Ascending aorta (tissue), 2 donors: ENCODE measurements around the gene RBM19. TPM values are rescaled to one million over a fixed set of nuclear protein-coding genes. Genes with fewer than 3 reads are reported as not detected.

Experiments used
- DNase-seq, 2 donors: peaks; one replicate each; pipeline ENCODE4 v3.0.0-alpha.2; 2019; ENCODE audit warnings: low spot score in 2 of 2
- H3K27ac ChIP-seq, 2 donors: fragments of 200-600 bp; sonication (generic); one replicate each; pipeline ENCODE4 v1.5.1; 2016 to 2017; ENCODE audit warnings: mild to moderate bottlenecking in 1 of 2
- H3K27me3 ChIP-seq: fragments of 200-600 bp; sonication (generic); one replicate; pipeline ENCODE4 v1.5.1; 2017
- H3K36me3 ChIP-seq, 2 donors: fragments of 200-600 bp; sonication (generic); one replicate each; pipeline ENCODE4 v1.5.1; 2016
- H3K4me1 ChIP-seq, 2 donors: fragments of 200-600 bp; sonication (generic); one replicate each; pipeline ENCODE4 v1.5.1; 2016 to 2017; ENCODE audit warnings: mild to moderate bottlenecking in 1 of 2
- H3K4me3 ChIP-seq, 2 donors: fragments of 200-600 bp; sonication (generic); one replicate each; pipeline ENCODE4 v1.5.1; 2016 to 2017; ENCODE audit warnings: mild to moderate bottlenecking in 1 of 2
- H3K9me3 ChIP-seq, 2 donors: fragments of 200-600 bp; sonication (generic); one replicate each; pipeline ENCODE4 v1.5.1; 2016
- intact Hi-C: fragments of 100-400 bp; cut with DNase I; formaldehyde crosslinking; loops from one replicate; pipeline ENCODE4 v1.15.1; 2023
- total RNA-seq: library from RNA; depleted of rRNA; stranded (reverse); fragments of >200 nt; gene quantifications from one replicate; pipeline ENCODE4 v1.1.0, GENCODE V29; 2016
- TF ChIP-seq, protein P1 (sequence below), 3 experiments: fragments of 200-600 bp in 2 of 3; fragments of 450-650 bp in 1 of 3; sonication (generic) in 2 of 3; IDR thresholded peaks; one replicate each; pipeline ENCODE4 v1.5.1; 2016 to 2019; ENCODE audit warnings: antibody characterized with exemption in 3 of 3, mild to moderate bottlenecking in 1 of 3, moderate library complexity in 1 of 3

RBM19 gene
- total RNA-seq, 1 donor from 2014 or later = 22.8 TPM

DNA sequence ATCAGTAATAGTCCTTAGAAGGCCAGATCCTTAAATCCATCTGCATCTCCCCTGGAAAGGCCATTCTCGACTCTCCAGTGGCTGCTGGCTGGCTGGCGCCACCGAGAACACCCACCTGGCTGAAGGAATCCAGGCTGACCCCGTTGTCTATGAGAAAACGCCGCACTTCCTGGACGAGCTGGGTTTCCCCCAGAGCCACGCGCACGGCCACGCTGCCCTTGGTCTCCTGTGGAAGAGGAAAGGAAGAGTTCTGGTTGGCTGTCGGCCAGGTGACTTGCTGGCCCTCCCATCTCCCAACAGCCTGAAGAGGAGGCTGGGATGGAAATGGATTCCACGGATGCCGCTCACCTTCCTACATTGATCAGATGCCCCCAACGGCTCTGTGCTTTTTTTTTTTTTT, 23.9 kb downstream of the RBM19 start:
- Histone ChIP-seq H3K27me3 (no peaks in the 10 kb centered on the region), H3K4me3 (no peak overlapping the region), H3K36me3 (peaks cover 74 to 89% of the 10 kb centered on the region in 2 donors), H3K4me1 (no peaks in the 10 kb centered on the region), H3K9me3 (no peaks in the 10 kb centered on the region), H3K27ac (no peak overlapping the region)
- TF ChIP-seq, protein P1, sequence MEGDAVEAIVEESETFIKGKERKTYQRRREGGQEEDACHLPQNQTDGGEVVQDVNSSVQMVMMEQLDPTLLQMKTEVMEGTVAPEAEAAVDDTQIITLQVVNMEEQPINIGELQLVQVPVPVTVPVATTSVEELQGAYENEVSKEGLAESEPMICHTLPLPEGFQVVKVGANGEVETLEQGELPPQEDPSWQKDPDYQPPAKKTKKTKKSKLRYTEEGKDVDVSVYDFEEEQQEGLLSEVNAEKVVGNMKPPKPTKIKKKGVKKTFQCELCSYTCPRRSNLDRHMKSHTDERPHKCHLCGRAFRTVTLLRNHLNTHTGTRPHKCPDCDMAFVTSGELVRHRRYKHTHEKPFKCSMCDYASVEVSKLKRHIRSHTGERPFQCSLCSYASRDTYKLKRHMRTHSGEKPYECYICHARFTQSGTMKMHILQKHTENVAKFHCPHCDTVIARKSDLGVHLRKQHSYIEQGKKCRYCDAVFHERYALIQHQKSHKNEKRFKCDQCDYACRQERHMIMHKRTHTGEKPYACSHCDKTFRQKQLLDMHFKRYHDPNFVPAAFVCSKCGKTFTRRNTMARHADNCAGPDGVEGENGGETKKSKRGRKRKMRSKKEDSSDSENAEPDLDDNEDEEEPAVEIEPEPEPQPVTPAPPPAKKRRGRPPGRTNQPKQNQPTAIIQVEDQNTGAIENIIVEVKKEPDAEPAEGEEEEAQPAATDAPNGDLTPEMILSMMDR (IDR thresholded peaks at IDR 0.05) = no peak
- no peak for DNase-seq
- intact Hi-C loops = no loop called here

- no peak for DNase-seq
- peaks cover 75 to 91% of the 10 kb centered on the region in 2 donors for H3K36me3 ChIP-seq
- no peak overlapping the region for H3K27ac ChIP-seq
- no peaks in the 10 kb centered on the region for H3K4me1 ChIP-seq
- no peaks in the 10 kb centered on the region for H3K9me3 ChIP-seq
- TF ChIP-seq, protein P1 (IDR thresholded peaks at IDR 0.05) = no peak
- H3K4me3 ChIP-seq = no peak overlapping the region
- intact Hi-C loops = no loop called here
- no peaks in the 10 kb centered on the region for H3K27me3 ChIP-seq
These were observed 25.0 kb downstream of the RBM19 start for GRCh38 chr12:113941208-113941486.

GRCh38 chr12:113940357-113941207, 25.5 kb downstream of the RBM19 start:
- TF ChIP-seq, protein P1 (IDR thresholded peaks at IDR 0.05) = no peak
- Histone ChIP-seq H3K27me3 (no peaks in the 10 kb centered on the region), H3K27ac (no peak overlapping the region), H3K9me3 (no peaks in the 10 kb centered on the region), H3K4me1 (no peaks in the 10 kb centered on the region), H3K4me3 (no peak overlapping the region), H3K36me3 (peaks cover 70 to 88% of the 10 kb centered on the region in 2 donors)
- intact Hi-C loops = no loop called here
- no peak for DNase-seq

DNA sequence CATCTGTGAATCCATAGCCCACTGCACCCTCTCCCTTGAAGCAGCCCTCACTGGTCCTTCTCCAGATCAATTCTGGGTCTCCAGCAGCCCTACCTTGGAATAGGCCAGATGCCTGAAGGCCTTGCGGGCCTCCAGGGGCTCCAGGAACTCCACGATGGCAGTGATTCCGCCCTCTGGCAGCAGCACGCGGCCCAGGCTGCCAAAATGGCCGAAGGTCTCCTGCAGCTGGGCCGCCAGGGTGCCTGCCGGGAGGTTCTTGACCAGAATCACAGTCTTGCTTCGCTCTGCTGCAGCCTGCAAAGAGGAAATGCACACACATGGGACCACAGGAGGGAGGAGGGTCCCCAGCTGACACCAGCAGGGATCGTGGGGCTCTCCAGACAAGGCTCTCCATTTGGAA, 26.3 kb downstream of the RBM19 start:
- intact Hi-C loops = no loop called here

GRCh38 chr12:113938471-113938870, 27.7 kb downstream of the RBM19 start:
- DNase-seq = no peak
- Histone ChIP-seq H3K36me3 (peaks cover 58 to 82% of the 10 kb centered on the region in 2 donors), H3K27ac (no peak overlapping the region), H3K27me3 (no peaks in the 10 kb centered on the region), H3K9me3 (no peaks in the 10 kb centered on the region), H3K4me1 (no peaks in the 10 kb centered on the region), H3K4me3 (no peak overlapping the region)
- intact Hi-C loops = no loop called here
- TF ChIP-seq, protein P1 (IDR thresholded peaks at IDR 0.05) = no peak

More for the DNA sequence above, 26.3 kb downstream of the RBM19 start:
- H3K9me3 ChIP-seq = no peaks in the 10 kb centered on the region
- no peak overlapping the region for H3K27ac ChIP-seq
- TF ChIP-seq, protein P1 (IDR thresholded peaks at IDR 0.05) = no peak
- H3K36me3 ChIP-seq = peaks cover 63 to 81% of the 10 kb centered on the region in 2 donors
- H3K4me3 ChIP-seq = no peak overlapping the region
- H3K27me3 ChIP-seq = no peaks in the 10 kb centered on the region
- H3K4me1 ChIP-seq = no peaks in the 10 kb centered on the region
- no peak for DNase-seq
